Measurements from ENCODE around the gene CANT1. TPM values are rescaled to one million over a fixed set of nuclear protein-coding genes. Genes with fewer than 3 reads are reported as not detected.

Gene CANT1
- total and polyA plus RNA-seq, 2 experiments from 2014 or later, result 33.0 to 36.1 TPM

DNA sequence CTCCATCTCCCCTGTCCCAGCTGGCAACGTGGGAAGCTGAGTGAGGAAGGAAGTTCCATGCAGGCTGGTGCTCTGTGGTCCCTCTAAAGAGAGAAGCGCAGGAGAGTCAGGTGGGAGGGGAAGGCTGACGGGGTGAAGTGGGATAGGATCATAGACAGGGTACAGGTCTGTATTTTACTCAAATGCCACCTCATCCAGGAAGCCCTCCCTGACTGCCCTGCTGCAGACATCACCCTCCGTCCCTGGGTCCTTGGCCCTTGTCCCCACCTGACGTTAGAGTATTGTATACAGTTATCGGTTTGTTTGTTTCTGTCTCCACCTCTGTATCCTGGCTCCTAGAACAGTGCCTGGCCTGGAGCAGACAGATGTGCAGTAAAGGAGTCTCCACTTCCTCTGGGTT, 11.7 kb downstream of the CANT1 start:
- Histone ChIP-seq H4K20me1 (ENCODE audit: insufficient read depth, poor library complexity, severe bottlenecking) (peaks cover 15% of the 10 kb centered on the region), H3K27ac (no peak overlapping the region)
- 93% methylated on average over 6 of the region's 6 CpGs for WGBS (ENCODE audit: low lambda C conversion rate, missing lambda C conversion rate)

DNA sequence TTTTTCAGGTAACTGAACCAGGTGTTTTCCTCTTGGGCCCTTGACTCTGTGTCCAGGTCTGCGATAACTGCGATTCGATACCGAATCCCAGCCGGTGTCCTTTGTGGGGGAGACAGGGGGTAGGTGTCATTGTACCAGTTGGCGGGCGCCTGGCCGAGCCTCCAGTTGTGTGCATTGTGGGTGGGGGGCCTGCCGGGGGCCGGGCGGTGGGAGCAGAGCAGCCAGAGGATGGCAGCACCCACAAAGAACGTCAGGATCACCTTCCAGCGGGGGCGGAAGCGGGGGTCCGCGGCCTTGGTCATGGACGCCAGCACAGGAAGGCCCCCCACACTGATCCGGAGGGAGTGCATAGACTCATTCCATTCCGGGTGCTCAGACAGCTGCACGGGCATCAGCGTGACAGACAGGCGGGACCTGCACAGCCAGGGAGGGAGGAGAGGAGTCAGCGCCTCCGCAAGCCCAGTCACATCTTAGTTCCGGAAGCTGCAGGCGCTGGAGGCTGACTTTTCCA, 12.3 kb downstream of the CANT1 start:
- no peak overlapping the region for H3K27ac ChIP-seq

More for the DNA sequence above, 11.7 kb downstream of the CANT1 start:
- Histone ChIP-seq H3K9me2 (replicated peaks; ENCODE audit: insufficient read depth) (no peaks in the 10 kb centered on the region), H3K36me3 (replicated peaks; ENCODE audit: insufficient read depth, low read depth) (no peaks in the 10 kb centered on the region), H3K27me3 (no peaks in the 10 kb centered on the region), H3K9me3 (ENCODE audit: low read depth) (no peaks in the 10 kb centered on the region), H3K4me2 (no peak overlapping the region), H3K79me2 (peaks cover 33% of the 10 kb centered on the region), H3K4me1 (ENCODE audit: insufficient read depth) (peaks cover 9% of the 10 kb centered on the region), H2AFZ (no peak overlapping the region), H3K4me3 (no peak overlapping the region)
- DNase-seq (ENCODE audit: low spot score), result no peak
- TF ChIP-seq EZH2phosphoT487 (IDR thresholded peaks at IDR 0.05; ENCODE audit: low read depth, severe bottlenecking, unreplicated experiment) (no peak), EZH2 (IDR thresholded peaks at IDR 0.05; ENCODE audit: borderline replicate concordance) (no peak)
- TF ChIP-seq, protein P1, sequence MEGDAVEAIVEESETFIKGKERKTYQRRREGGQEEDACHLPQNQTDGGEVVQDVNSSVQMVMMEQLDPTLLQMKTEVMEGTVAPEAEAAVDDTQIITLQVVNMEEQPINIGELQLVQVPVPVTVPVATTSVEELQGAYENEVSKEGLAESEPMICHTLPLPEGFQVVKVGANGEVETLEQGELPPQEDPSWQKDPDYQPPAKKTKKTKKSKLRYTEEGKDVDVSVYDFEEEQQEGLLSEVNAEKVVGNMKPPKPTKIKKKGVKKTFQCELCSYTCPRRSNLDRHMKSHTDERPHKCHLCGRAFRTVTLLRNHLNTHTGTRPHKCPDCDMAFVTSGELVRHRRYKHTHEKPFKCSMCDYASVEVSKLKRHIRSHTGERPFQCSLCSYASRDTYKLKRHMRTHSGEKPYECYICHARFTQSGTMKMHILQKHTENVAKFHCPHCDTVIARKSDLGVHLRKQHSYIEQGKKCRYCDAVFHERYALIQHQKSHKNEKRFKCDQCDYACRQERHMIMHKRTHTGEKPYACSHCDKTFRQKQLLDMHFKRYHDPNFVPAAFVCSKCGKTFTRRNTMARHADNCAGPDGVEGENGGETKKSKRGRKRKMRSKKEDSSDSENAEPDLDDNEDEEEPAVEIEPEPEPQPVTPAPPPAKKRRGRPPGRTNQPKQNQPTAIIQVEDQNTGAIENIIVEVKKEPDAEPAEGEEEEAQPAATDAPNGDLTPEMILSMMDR (IDR thresholded peaks at IDR 0.05; ENCODE audit: poor library complexity), result no peak

DNA sequence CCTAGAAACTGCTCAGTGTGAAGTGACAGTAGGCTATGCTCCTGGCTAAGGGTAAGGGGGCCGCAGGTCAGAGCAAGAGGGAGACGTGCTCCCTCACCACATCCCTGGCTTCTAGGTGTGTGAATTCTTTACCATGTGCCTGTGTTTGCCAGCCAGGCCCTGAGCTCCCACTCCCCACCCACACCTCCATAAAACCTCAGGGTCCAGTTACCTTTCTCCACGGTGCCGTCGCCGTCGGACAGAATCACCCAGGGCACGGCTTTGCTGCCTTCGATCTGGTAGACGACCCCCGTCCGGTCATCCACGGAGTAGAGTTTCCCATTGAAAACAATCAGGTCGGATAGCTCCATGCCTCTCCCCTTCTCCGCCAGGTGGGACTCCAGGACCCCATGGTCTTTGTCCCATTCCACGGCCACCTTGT, 12.8 kb downstream of the CANT1 start:
- H3K4me1 ChIP-seq (ENCODE audit: insufficient read depth), result peaks cover 9% of the 10 kb centered on the region
- no peak overlapping the region for H3K27ac ChIP-seq
- H4K20me1 ChIP-seq (ENCODE audit: insufficient read depth, poor library complexity, severe bottlenecking), result peaks cover 10% of the 10 kb centered on the region

More for the DNA sequence above, 12.3 kb downstream of the CANT1 start:
- H4K20me1 ChIP-seq (ENCODE audit: insufficient read depth, poor library complexity, severe bottlenecking), result peaks cover 15% of the 10 kb centered on the region
- H3K4me1 ChIP-seq (ENCODE audit: insufficient read depth), result peaks cover 9% of the 10 kb centered on the region
- no peak overlapping the region for H2AFZ ChIP-seq
- H3K9me3 ChIP-seq (ENCODE audit: low read depth), result no peaks in the 10 kb centered on the region
- WGBS (ENCODE audit: low lambda C conversion rate, missing lambda C conversion rate), result 97% methylated on average over 19 of the region's 27 CpGs
- H3K27me3 ChIP-seq, result no peaks in the 10 kb centered on the region
- H3K9me2 ChIP-seq (replicated peaks; ENCODE audit: insufficient read depth), result no peaks in the 10 kb centered on the region
- no peak overlapping the region for H3K4me2 ChIP-seq
- peaks cover 27% of the 10 kb centered on the region for H3K79me2 ChIP-seq
- TF ChIP-seq, protein P1 (IDR thresholded peaks at IDR 0.05; ENCODE audit: poor library complexity), result no peak
- TF ChIP-seq EZH2 (IDR thresholded peaks at IDR 0.05; ENCODE audit: borderline replicate concordance) (no peak), EZH2phosphoT487 (IDR thresholded peaks at IDR 0.05; ENCODE audit: low read depth, severe bottlenecking, unreplicated experiment) (no peak)
- no peak for DNase-seq (ENCODE audit: low spot score)
- no peaks in the 10 kb centered on the region for H3K36me3 ChIP-seq (replicated peaks; ENCODE audit: insufficient read depth, low read depth)
- H3K4me3 ChIP-seq, result no peak overlapping the region

More for the DNA sequence above, 12.8 kb downstream of the CANT1 start:
- Histone ChIP-seq H3K79me2 (peaks cover 22% of the 10 kb centered on the region), H2AFZ (no peak overlapping the region), H3K4me2 (no peak overlapping the region), H3K27me3 (no peaks in the 10 kb centered on the region), H3K9me2 (replicated peaks; ENCODE audit: insufficient read depth) (no peaks in the 10 kb centered on the region), H3K9me3 (ENCODE audit: low read depth) (no peaks in the 10 kb centered on the region), H3K36me3 (replicated peaks; ENCODE audit: insufficient read depth, low read depth) (no peaks in the 10 kb centered on the region), H3K4me3 (no peak overlapping the region)
- TF ChIP-seq EZH2phosphoT487 (IDR thresholded peaks at IDR 0.05; ENCODE audit: low read depth, severe bottlenecking, unreplicated experiment), result no peak
- no peak for TF ChIP-seq EZH2 (IDR thresholded peaks at IDR 0.05; ENCODE audit: borderline replicate concordance)
- TF ChIP-seq, protein P1 (IDR thresholded peaks at IDR 0.05; ENCODE audit: poor library complexity), result no peak
- DNase-seq (ENCODE audit: low spot score), result no peak
- WGBS (ENCODE audit: low lambda C conversion rate, missing lambda C conversion rate), result 95% methylated on average over 16 of the region's 16 CpGs

Measured in hepatocyte (in vitro differentiated cells).